OCI-LY1 (cell line): ENCODE measurements around the gene UBXN10.

Source experiments
- H2AFZ ChIP-seq: fragments of 200-600 bp; sonication (generic), shearing (Covaris generic); 2 replicates; pipeline ENCODE4 v1.6.0; 2014; ENCODE audit warnings: antibody characterized with exemption, mild to moderate bottlenecking, low read length
- H3F3A ChIP-seq: fragments of 200-600 bp; sonication (generic), shearing (Covaris generic); 2 replicates; pipeline ENCODE4 v1.6.0; 2014; ENCODE audit warnings: mild to moderate bottlenecking, antibody characterized with exemption, low read length, moderate library complexity; ENCODE audit not compliant: insufficient read depth
- H3K27ac ChIP-seq: fragments of 200-600 bp; sonication (generic); 2 replicates; pipeline ENCODE4 v1.5.1; 2014; ENCODE audit warnings: low read length, mixed run types, mild to moderate bottlenecking, low read depth; ENCODE audit not compliant: poor library complexity, severe bottlenecking
- H3K27me3 ChIP-seq: fragments of 200-600 bp; sonication (generic); 2 replicates; pipeline ENCODE4 v1.6.0; 2014; ENCODE audit warnings: antibody characterized with exemption, mild to moderate bottlenecking, low read length, moderate library complexity; ENCODE audit not compliant: insufficient read depth
- H3K36me3 ChIP-seq: fragments of 200-600 bp; sonication (generic); 2 replicates; pipeline ENCODE4 v1.6.1; 2014; ENCODE audit warnings: mild to moderate bottlenecking, antibody characterized with exemption, low read length, moderate library complexity, mixed read lengths; ENCODE audit not compliant: insufficient read depth
- H3K4me1 ChIP-seq: fragments of 200-600 bp; sonication (generic); 2 replicates; pipeline ENCODE4 v1.5.1; 2014; ENCODE audit warnings: mild to moderate bottlenecking, low read length, moderate library complexity; ENCODE audit not compliant: insufficient read depth, severe bottlenecking
- H3K4me2 ChIP-seq: fragments of 200-600 bp; sonication (generic), shearing (Covaris generic); 2 replicates; pipeline ENCODE4 v1.6.1; 2014; ENCODE audit warnings: low read length
- H3K4me3 ChIP-seq: fragments of 200-600 bp; sonication (generic); 2 replicates; pipeline ENCODE4 v1.5.1; 2014; ENCODE audit warnings: low read length, low read depth, mild to moderate bottlenecking, mixed read lengths; ENCODE audit not compliant: poor library complexity, severe bottlenecking
- H3K79me2 ChIP-seq: fragments of 200-600 bp; shearing (Covaris generic); 2 replicates; pipeline ENCODE4 v1.6.1; 2016; ENCODE audit warnings: mixed run types, low read length, mixed read lengths; ENCODE audit not compliant: insufficient read depth
- H3K9ac ChIP-seq: fragments of 200-600 bp; sonication (generic), shearing (Covaris generic); 2 replicates; pipeline ENCODE4 v1.6.1; 2014; ENCODE audit warnings: mild to moderate bottlenecking, low read length, mixed read lengths
- H3K9me2 ChIP-seq: fragments of 200-600 bp; sonication (generic), shearing (Covaris generic); 2 replicates; pipeline ENCODE4 v1.6.1; 2014; ENCODE audit warnings: low read depth, mild to moderate bottlenecking, low read length, mixed read lengths
- H3K9me3 ChIP-seq: fragments of 200-600 bp; shearing (Covaris generic); 2 replicates; pipeline ENCODE4 v1.6.1; 2014; ENCODE audit warnings: low read length, mixed read lengths
- H4K20me1 ChIP-seq: fragments of 200-600 bp; sonication (generic), shearing (Covaris generic); 2 replicates; pipeline ENCODE4 v1.6.0; 2016; ENCODE audit warnings: mild to moderate bottlenecking, low read length; ENCODE audit not compliant: insufficient read depth
- EZH2 ChIP-seq: fragments of 200-600 bp; sonication (generic), shearing (Covaris generic); IDR thresholded peaks from 2 replicates; pipeline ENCODE4 v1.8.0; 2017; ENCODE audit warnings: borderline replicate concordance, mixed run types, mild to moderate bottlenecking, antibody characterized with exemption, low read length, moderate library complexity, mixed read lengths
- TF ChIP-seq, protein P1 (sequence below): fragments of 200-600 bp; sonication (generic), shearing (Covaris generic); IDR thresholded peaks from 2 replicates; pipeline ENCODE4 v1.5.1; 2017; ENCODE audit warnings: mild to moderate bottlenecking, antibody characterized with exemption, low read length, moderate library complexity, mixed read lengths

UBXN10 gene

DNA sequence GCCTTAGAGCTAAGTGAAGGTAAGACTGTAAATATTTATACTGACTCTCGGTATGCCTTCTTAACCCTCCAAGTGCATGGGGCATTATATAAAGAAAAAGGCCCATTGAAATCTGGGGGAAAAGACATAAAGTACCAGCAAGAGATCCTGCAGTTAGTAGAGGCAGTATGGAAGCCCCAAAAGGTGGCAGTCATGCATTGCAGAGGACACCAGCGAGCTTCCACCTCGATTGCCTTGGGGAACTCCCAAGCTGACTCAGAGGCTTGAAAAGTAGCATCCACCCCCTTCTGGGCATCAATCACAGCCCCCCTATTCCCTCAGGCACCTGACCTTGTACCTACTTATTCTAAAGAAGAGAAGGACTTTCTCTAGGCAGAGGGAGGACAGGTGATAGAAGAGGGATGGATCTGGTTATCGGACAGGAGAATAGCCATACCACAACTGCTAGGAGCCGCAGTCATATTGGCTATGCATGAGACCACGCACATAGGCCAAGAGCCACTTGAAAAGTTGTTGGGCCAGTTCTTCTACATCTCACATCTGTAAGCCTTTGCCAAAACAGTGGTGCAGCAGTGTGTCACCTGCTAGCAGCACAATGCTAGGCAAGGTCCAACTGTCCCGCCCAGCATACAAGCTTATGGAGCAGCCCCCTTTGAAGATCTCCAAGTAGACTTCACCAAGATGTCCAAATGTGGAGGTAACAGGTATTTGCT lies 27.4 kb upstream of the UBXN10 start:
- Histone ChIP-seq H3K4me1 (no peaks in the 10 kb centered on the region), H3K79me2 (no peaks in the 10 kb centered on the region), H3K36me3 (no peaks in the 10 kb centered on the region; the same call in 1 of the 2 replicates), H3K27ac (no peak overlapping the region), H3K27me3 (peaks cover 4% of the 10 kb centered on the region; the same call in 1 of the 2 replicates), H3K4me2 (no peak overlapping the region), H2AFZ (no peak overlapping the region), H3K9me2 (no peaks in the 10 kb centered on the region), H3K9me3 (peaks cover 11% of the 10 kb centered on the region; the same call in 1 of the 2 replicates), H3K4me3 (no peak overlapping the region), H3K9ac (no peak overlapping the region), H4K20me1 (no peaks in the 10 kb centered on the region), H3F3A (no peaks in the 10 kb centered on the region)
- TF ChIP-seq EZH2: no peak
- TF ChIP-seq, protein P1, sequence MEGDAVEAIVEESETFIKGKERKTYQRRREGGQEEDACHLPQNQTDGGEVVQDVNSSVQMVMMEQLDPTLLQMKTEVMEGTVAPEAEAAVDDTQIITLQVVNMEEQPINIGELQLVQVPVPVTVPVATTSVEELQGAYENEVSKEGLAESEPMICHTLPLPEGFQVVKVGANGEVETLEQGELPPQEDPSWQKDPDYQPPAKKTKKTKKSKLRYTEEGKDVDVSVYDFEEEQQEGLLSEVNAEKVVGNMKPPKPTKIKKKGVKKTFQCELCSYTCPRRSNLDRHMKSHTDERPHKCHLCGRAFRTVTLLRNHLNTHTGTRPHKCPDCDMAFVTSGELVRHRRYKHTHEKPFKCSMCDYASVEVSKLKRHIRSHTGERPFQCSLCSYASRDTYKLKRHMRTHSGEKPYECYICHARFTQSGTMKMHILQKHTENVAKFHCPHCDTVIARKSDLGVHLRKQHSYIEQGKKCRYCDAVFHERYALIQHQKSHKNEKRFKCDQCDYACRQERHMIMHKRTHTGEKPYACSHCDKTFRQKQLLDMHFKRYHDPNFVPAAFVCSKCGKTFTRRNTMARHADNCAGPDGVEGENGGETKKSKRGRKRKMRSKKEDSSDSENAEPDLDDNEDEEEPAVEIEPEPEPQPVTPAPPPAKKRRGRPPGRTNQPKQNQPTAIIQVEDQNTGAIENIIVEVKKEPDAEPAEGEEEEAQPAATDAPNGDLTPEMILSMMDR: no peak

DNA sequence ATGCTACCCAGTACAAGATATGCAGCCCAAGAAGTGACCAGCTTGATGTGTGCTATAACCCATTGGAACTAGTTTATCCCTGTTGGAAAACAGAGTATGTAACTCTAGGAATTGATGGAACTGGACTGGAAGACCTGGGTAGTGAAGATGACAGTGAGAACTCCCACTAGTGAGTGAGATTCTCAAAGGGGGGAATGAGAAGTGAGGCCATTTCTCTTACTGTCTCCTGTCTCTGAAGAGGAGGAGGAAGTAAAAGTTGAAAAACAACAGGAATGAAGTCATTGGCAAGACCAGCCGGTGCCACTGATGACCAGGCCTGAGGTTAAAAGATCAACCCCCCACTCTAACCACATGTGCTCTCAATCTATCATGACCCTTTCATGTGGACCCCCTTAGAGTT lies 25.9 kb upstream of the UBXN10 start:
- Histone ChIP-seq H3K9ac (no peak overlapping the region), H3K27ac (no peak overlapping the region), H3F3A (no peaks in the 10 kb centered on the region), H3K4me3 (no peak overlapping the region), H3K9me3 (peaks cover 11% of the 10 kb centered on the region; the same call in 1 of the 2 replicates), H3K4me1 (no peaks in the 10 kb centered on the region), H2AFZ (no peak overlapping the region), H3K4me2 (no peak overlapping the region), H3K79me2 (no peaks in the 10 kb centered on the region), H3K27me3 (peaks cover 4% of the 10 kb centered on the region; the same call in 1 of the 2 replicates), H4K20me1 (no peaks in the 10 kb centered on the region), H3K36me3 (no peaks in the 10 kb centered on the region; the same call in 1 of the 2 replicates), H3K9me2 (no peaks in the 10 kb centered on the region)
- no peak for TF ChIP-seq EZH2
- TF ChIP-seq, protein P1: no peak

DNA sequence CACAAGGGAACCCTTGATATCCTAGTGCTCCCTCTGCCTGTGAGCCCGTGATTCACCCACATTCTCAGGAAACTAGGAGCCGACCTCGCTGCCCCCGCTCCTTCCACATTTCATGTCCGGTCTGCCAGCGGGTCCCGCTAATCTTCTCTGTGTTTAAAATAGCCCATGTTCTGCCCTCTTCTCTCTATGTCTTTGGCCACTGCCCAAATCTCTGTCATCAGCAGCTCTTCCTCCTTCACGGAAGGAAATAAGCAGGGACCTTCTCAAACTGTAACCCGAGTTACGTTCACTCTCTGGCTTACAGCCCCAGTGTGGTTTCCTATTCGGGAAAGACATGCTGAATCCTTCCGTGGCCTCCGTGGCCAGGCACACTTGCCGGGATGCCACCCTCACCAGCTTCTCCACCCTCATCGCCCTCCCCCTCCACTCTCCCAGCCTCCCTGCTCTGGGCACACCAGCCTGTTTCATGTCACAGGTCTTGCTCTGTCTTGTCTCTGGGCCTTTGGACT lies 21.1 kb upstream of the UBXN10 start:
- Histone ChIP-seq H3K79me2 (no peaks in the 10 kb centered on the region), H3F3A (no peaks in the 10 kb centered on the region), H3K27ac (no peak overlapping the region), H2AFZ (no peak overlapping the region), H3K27me3 (peaks cover 4% of the 10 kb centered on the region; the same call in 1 of the 2 replicates), H3K36me3 (no peaks in the 10 kb centered on the region; the same call in 1 of the 2 replicates), H3K4me1 (no peaks in the 10 kb centered on the region), H3K4me2 (no peak overlapping the region), H3K9ac (no peak overlapping the region), H3K9me2 (no peaks in the 10 kb centered on the region), H3K4me3 (no peak overlapping the region), H4K20me1 (no peaks in the 10 kb centered on the region), H3K9me3 (peaks cover 7% of the 10 kb centered on the region; the same call in 1 of the 2 replicates)
- no peak for TF ChIP-seq EZH2
- TF ChIP-seq, protein P1: no peak
